ENCODE results near the gene CMTM2.

DNA sequence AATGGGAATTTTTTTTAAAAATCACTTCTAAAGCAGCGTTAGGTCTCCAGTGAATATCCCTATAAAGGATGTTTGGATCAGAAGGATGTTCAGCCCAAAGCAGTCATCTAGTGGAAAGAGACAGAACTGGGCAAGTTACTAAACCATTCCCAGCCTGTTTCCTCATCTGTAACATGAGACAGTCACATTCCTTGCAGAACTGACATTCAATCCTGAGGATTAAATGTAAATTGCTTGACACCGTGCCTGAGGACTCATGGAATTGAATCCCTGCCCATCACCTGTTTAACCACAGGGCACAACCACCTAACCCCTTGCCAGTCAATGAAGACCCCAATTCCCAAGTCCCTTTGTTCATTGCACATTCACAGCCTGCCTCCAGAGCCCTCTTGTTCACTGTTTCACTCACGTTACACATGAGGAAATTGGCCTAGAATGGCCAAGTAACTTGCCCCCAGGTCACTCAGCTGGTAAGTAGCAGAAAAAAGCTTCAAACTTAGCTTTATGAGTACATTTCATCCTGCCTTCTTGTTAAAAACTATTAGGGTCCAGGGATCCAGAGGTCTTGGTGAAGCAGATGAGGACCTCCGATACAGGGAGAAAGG lies 1.4 kb downstream of the CMTM2 start:
- TF ChIP-seq POLR2A (IDR thresholded peaks at IDR 0.05) (no peak), CTCF (IDR thresholded peaks at IDR 0.05) (no peak)
